Thoracic aorta (tissue), 2 donors: ENCODE results near the gene RHEBL1. TPM values are rescaled to one million over a fixed set of nuclear protein-coding genes. Genes with fewer than 3 reads are reported as not detected.

Source experiments
- ATAC-seq: fragments of 150-250 bp; one replicate; pipeline ENCODE4 v1.8.0; 2017; ENCODE audit warnings: low read depth; ENCODE audit not compliant: insufficient number of reproducible peaks, low FRiP score
- DNase-seq: peaks from one replicate; pipeline ENCODE4 v3.0.0-alpha.2; 2020; ENCODE audit warnings: low spot score
- H3K27ac ChIP-seq, 2 donors: fragments of 200-600 bp; sonication (generic); 1 replicate in 1 of 2; 2 replicates in 1 of 2; pipeline ENCODE4 v1.5.1; 2016; ENCODE audit warnings: mild to moderate bottlenecking in 2 of 2, moderate library complexity in 2 of 2
- H3K27me3 ChIP-seq: fragments of 200-600 bp; sonication (generic); replicated peaks from 2 replicates; pipeline ENCODE4 v1.6.0; 2016; ENCODE audit warnings: mild to moderate bottlenecking; ENCODE audit not compliant: insufficient read depth
- H3K36me3 ChIP-seq: fragments of 200-600 bp; sonication (generic); one replicate; pipeline ENCODE4 v1.5.1; 2016
- H3K4me1 ChIP-seq, 2 donors: fragments of 200-600 bp; sonication (generic); 1 replicate in 1 of 2; 2 replicates in 1 of 2; pipeline versions ENCODE4 v1.5.1 to v1.6.0; 2016; ENCODE audit warnings: low read depth in 2 of 2, mild to moderate bottlenecking in 1 of 2; ENCODE audit not compliant: control insufficient read depth in 1 of 2
- H3K4me3 ChIP-seq: fragments of 200-600 bp; sonication (generic); 2 replicates; pipeline ENCODE4 v1.5.1; 2016; ENCODE audit warnings: mild to moderate bottlenecking
- H3K9me3 ChIP-seq: fragments of 200-600 bp; sonication (generic); 2 replicates; pipeline ENCODE4 v1.5.1; 2016
- total RNA-seq, 2 donors: library from RNA; depleted of rRNA; stranded (reverse); fragments of >200 nt; gene quantifications; one replicate each; pipeline versions ENCODE4 v1.1.0 to v1.2.3, GENCODE V29; 2016
- TF ChIP-seq, protein P1 (sequence below): fragments of 200-600 bp; sonication (generic); IDR thresholded peaks from one replicate; pipeline ENCODE4 v1.5.1; 2019; ENCODE audit warnings: antibody characterized with exemption

The RHEBL1 gene
- total RNA-seq, 2 donors from 2014 or later, result 1.3 TPM; not detected in 1

GRCh38 chr12:49030714-49031572 lies 38.8 kb downstream of the RHEBL1 start:
- DNase-seq (no peak), ATAC-seq (no peak)
- no peaks in the 10 kb centered on the region for H3K27me3 ChIP-seq
- H3K9me3 ChIP-seq, result no peaks in the 10 kb centered on the region
- TF ChIP-seq, protein P1, sequence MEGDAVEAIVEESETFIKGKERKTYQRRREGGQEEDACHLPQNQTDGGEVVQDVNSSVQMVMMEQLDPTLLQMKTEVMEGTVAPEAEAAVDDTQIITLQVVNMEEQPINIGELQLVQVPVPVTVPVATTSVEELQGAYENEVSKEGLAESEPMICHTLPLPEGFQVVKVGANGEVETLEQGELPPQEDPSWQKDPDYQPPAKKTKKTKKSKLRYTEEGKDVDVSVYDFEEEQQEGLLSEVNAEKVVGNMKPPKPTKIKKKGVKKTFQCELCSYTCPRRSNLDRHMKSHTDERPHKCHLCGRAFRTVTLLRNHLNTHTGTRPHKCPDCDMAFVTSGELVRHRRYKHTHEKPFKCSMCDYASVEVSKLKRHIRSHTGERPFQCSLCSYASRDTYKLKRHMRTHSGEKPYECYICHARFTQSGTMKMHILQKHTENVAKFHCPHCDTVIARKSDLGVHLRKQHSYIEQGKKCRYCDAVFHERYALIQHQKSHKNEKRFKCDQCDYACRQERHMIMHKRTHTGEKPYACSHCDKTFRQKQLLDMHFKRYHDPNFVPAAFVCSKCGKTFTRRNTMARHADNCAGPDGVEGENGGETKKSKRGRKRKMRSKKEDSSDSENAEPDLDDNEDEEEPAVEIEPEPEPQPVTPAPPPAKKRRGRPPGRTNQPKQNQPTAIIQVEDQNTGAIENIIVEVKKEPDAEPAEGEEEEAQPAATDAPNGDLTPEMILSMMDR, result no peak
- no peak overlapping the region for H3K27ac ChIP-seq
- H3K4me3 ChIP-seq, result no peak overlapping the region
- H3K36me3 ChIP-seq, result peaks cover 75% of the 10 kb centered on the region
- H3K4me1 ChIP-seq, result no peaks in the 10 kb centered on the region

DNA sequence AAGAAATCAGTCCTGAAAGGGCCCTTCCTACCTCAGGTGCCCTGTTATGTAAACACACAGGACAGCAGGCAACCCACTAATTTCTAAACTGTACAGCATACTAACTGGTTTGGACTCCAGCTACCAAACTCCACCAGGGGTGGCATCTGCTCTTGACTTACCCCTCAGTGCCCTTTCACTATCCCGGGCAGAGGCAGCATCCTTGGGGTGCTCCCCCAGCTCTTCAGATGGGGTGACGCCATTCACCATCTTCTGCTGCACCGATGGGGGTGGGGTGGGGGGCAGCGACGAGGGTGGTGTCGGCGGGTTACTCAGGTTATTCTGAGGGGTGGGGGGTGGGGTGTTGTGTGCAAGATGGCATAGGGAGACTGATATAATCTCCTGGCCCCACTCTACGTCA lies 39.7 kb downstream of the RHEBL1 start:
- TF ChIP-seq, protein P1, result no peak
- DNase-seq, result no peak
- H3K4me3 ChIP-seq, result no peak overlapping the region
- H3K27me3 ChIP-seq, result no peaks in the 10 kb centered on the region
- no peaks in the 10 kb centered on the region for H3K9me3 ChIP-seq
- H3K27ac ChIP-seq, result no peak overlapping the region
- no peak for ATAC-seq
- H3K4me1 ChIP-seq, result no peaks in the 10 kb centered on the region
- peaks cover 83% of the 10 kb centered on the region for H3K36me3 ChIP-seq

DNA sequence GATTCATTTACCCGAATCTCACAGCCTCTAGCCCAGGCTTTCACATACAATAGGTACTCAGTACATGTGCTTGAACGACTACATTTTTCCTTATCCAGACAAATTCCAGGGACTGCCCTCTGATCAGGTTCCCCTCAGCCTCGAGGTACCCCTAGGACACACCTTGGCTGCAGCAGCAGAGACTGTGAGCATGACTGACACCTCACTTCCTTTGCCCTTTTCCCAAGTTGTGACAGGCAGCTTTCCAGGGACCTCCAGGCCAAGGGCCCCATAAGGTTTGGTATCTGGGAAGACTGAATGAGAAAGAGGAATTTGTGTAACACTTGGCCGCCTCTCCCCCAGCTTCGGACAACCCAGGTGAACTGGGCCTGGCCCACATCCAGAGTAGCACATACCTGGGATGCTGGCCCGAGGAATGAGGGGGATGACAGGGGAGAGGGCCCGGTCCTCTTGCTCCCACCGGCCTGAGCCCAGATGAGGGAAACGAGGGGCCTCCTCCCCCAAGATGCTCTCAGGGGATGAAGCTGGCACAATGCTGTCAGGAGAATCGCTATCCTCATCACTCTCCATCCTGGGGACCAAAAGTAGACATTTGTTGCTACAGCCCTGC lies 41.0 kb downstream of the RHEBL1 start:
- Histone ChIP-seq H3K4me1 (no peaks in the 10 kb centered on the region), H3K9me3 (no peaks in the 10 kb centered on the region), H3K4me3 (no peak overlapping the region), H3K27ac (no peak overlapping the region), H3K27me3 (no peaks in the 10 kb centered on the region), H3K36me3 (peaks cover 80% of the 10 kb centered on the region)
- DNase-seq, result no peak
- TF ChIP-seq, protein P1, result no peak
- no peak for ATAC-seq

DNA sequence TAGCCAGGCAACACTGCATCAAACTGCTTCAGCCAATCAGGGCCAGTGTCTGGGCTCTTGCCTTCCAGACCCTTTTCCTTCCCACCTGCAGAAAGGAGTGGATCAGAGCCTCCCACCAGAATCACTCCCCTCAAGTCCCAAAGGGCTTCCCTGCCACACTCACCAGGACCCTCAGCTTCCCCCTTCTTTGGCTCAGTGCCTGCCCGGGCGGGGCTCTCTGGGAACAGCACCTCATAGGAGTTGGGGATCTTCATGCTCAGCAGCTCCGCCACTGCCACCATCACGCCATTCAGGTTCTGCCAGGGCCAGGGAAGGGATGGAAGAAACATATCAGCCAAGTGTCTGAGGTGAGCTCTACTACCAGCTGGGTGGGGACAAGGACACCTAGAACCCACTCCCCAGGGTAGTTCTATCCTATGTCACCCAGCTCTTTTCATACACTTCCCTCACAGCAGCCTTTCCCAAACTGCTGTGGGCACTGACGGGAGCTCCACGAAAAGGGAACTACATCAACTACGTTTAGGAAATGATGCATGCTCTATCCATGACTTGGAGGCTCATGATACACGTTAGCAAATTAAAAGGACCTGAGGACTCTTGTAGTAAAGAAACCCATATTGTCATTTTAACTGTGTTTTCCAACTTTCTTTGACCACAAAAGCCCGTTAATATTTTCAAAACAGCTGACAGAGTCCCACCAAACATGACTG lies 41.8 kb downstream of the RHEBL1 start:
- TF ChIP-seq, protein P1, result no peak
- Histone ChIP-seq H3K4me1 (no peaks in the 10 kb centered on the region), H3K4me3 (no peak overlapping the region), H3K27me3 (no peaks in the 10 kb centered on the region), H3K27ac (no peak overlapping the region), H3K9me3 (no peaks in the 10 kb centered on the region), H3K36me3 (peaks cover 73% of the 10 kb centered on the region)
- ATAC-seq (no peak), DNase-seq (no peak)
